Bronchial epithelial cell (primary cell): Measurements from ENCODE around the gene YY1AP1. TPM values are rescaled to one million over a fixed set of nuclear protein-coding genes. Genes with fewer than 3 reads are reported as not detected.

Experiments used
- DNase-seq: peaks from one replicate; pipeline ENCODE4 v3.0.0-alpha.2; 2010; ENCODE audit warnings: low read depth
- FAIRE-seq: peaks from 2 replicates; lab custom pipeline; 2011; peaks lifted over from hg19 to GRCh38; lab: Jason Lieb, UNC
- H3K27me3 ChIP-seq: 2 replicates; pipeline ENCODE4 v1.5.1; 2011; ENCODE audit warnings: low read length; ENCODE audit not compliant: control insufficient read depth, insufficient read depth
- H3K36me3 ChIP-seq: 2 replicates; pipeline ENCODE4 v1.5.1; 2011; ENCODE audit warnings: low read length; ENCODE audit not compliant: control insufficient read depth, insufficient read depth
- H3K4me3 ChIP-seq: 2 replicates; pipeline ENCODE4 v1.5.1; 2011; ENCODE audit warnings: mild to moderate bottlenecking, low read depth, low read length, control low read depth
- total RNA-seq: library from RNA; depleted of rRNA; stranded (reverse); fragments of >200 nt; gene quantifications from 2 replicates; pipeline ENCODE4 v1.2.1, GENCODE V29; 2014
- TF ChIP-seq, protein P1 (sequence below): IDR thresholded peaks from 2 replicates; pipeline ENCODE4 v1.5.1; 2011; ENCODE audit warnings: mild to moderate bottlenecking, moderate library complexity, low read length, control low read depth, inconsistent platforms; ENCODE audit not compliant: insufficient read depth, severe bottlenecking

Gene YY1AP1
- total RNA-seq, 1 donor from 2014 or later: 24.0 TPM

- TF ChIP-seq, protein P1, sequence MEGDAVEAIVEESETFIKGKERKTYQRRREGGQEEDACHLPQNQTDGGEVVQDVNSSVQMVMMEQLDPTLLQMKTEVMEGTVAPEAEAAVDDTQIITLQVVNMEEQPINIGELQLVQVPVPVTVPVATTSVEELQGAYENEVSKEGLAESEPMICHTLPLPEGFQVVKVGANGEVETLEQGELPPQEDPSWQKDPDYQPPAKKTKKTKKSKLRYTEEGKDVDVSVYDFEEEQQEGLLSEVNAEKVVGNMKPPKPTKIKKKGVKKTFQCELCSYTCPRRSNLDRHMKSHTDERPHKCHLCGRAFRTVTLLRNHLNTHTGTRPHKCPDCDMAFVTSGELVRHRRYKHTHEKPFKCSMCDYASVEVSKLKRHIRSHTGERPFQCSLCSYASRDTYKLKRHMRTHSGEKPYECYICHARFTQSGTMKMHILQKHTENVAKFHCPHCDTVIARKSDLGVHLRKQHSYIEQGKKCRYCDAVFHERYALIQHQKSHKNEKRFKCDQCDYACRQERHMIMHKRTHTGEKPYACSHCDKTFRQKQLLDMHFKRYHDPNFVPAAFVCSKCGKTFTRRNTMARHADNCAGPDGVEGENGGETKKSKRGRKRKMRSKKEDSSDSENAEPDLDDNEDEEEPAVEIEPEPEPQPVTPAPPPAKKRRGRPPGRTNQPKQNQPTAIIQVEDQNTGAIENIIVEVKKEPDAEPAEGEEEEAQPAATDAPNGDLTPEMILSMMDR: no peak
- no peaks in the 10 kb centered on the region for H3K27me3 ChIP-seq
- peaks cover 13% of the 10 kb centered on the region for H3K36me3 ChIP-seq
- DNase-seq (no peak), FAIRE-seq (no peak)
- H3K4me3 ChIP-seq: no peak overlapping the region
Observed at GRCh38 chr1:155657463-155657862, 31.1 kb downstream of the YY1AP1 start.

DNA sequence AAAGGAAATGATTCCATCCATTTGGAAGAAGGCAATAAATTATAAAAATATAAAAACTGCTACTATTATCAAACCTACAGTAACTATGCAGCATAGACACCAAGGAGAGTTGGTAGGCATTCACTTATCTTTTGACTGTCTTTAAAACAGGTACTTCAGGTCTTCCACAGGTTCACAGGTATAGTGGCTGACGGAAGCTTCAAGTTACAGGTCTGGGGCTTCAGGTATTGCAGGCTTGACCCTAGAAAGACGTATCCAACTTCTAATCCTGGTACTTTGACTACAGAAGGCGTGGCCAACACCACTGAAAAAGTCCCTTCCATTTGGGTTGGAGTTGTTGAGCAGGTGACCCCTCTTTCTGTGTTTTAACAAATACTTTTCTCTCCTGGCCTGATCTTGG lies 35.6 kb downstream of the YY1AP1 start:
- Histone ChIP-seq H3K27me3 (no peaks in the 10 kb centered on the region), H3K36me3 (no peaks in the 10 kb centered on the region), H3K4me3 (no peak overlapping the region)
- DNase-seq: no peak
- FAIRE-seq: no peak
- TF ChIP-seq, protein P1: no peak

- peak; percentile 74 for DNase-seq
- Histone ChIP-seq H3K4me3 (no peak overlapping the region), H3K27me3 (no peaks in the 10 kb centered on the region), H3K36me3 (no peaks in the 10 kb centered on the region)
- TF ChIP-seq, protein P1: no peak
- no peak for FAIRE-seq
Observed at GRCh38 chr1:155651861-155652661, 36.5 kb downstream of the YY1AP1 start.

GRCh38 chr1:155650231-155650757 lies 38.3 kb downstream of the YY1AP1 start:
- DNase-seq: peak; percentile 16
- Histone ChIP-seq H3K4me3 (no peak overlapping the region), H3K36me3 (no peaks in the 10 kb centered on the region), H3K27me3 (no peaks in the 10 kb centered on the region)
- no peak for FAIRE-seq
- TF ChIP-seq, protein P1: no peak

DNA sequence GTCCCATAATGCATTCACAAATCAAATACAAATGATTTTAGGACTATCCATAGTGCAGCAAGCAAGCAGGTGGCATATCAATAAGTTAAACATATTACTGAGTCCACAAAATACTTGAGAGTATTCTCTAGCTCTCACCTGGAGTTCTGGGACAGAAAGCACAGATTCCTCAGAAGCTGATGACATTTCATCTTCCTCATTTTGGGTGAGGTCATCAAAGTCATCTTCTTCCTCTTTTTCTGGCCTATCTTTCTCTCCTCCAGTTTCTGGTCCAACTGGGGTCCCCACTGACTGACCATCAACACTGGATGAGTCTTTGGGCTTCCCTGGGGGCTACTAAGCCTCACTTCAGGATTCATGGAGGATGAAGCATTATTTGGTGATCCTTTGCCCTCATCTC lies 38.9 kb downstream of the YY1AP1 start:
- no peaks in the 10 kb centered on the region for H3K36me3 ChIP-seq

More for the DNA sequence above, 38.9 kb downstream of the YY1AP1 start:
- TF ChIP-seq, protein P1: no peak
- Histone ChIP-seq H3K4me3 (no peak overlapping the region), H3K27me3 (no peaks in the 10 kb centered on the region)
- DNase-seq: no peak
- FAIRE-seq: no peak
